CD4-positive, alpha-beta T cell treated with Interleukin-15 for 1 hour (primary cell): ENCODE results near the gene MED23.
"Not testable (repeated sequence)": the region's sequence is repeated elsewhere in the genome, so short reads cannot be mapped to it uniquely, and the experiment has no call there.

Experiments used
- DNase-seq: peaks from one replicate; pipeline ENCODE4 v3.0.0-alpha.2; 2020

The MED23 gene

GRCh38 chr6:131568726-131569125, 59.3 kb downstream of the MED23 start:
- DNase-seq: no peak

- no peak for DNase-seq
Measured at GRCh38 chr6:131565056-131565455, 63.0 kb downstream of the MED23 start.

DNA sequence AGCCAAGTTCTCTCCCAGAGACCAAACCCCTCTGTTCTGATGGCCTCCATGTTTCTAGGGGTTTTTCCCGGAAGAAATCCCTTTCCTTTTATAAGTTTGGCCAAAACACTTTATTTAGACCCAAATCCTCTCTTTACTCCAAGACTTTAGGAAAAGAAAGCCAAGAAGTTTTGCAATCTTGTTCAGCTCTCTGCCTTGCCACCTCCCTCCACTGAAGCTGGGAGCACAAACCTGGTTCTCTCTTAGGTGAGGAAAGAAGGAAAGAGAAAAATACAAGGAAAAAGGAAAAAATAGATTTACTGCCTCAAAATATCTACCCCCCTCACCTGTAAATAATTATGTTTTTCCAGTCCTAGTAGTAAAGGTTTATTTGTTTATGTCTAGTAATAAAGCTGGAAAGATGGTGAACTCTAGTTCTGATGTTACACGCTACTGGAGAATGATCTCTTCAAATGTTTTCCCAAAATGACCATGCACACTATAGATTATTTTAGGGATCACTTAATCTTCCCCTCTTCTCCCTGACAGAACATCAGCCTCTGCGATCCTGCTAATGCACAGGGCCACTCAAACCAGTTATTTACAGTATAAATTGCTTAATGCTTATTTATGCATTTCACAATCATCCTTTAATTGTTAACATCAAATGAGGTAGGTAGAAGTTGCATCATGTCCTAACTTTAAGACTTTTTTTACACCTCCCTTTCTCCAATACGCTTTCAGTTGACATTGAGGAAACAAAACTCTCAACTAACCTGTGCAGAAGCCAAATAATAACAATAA, 65.9 kb downstream of the MED23 start:
- DNase-seq: no peak

DNA sequence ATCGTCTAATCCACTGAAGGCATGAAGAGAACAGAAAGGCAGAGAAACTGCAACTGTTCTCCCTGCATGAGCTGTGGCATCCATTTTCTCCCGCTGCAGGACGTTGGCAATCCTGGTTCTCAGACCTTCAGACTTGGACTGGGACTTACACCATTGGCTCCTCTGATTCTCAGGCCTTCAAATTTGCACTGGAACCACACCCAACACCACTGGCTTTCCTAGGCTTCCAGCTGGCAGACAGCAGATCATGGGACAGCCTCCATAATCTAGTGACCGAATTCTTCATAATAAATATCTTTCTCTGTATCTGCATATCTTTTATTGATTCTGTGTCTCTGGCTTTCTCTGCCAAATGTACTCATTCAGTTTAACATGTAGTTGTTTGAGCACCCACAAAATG, 69.1 kb downstream of the MED23 start:
- no peak for DNase-seq

DNA sequence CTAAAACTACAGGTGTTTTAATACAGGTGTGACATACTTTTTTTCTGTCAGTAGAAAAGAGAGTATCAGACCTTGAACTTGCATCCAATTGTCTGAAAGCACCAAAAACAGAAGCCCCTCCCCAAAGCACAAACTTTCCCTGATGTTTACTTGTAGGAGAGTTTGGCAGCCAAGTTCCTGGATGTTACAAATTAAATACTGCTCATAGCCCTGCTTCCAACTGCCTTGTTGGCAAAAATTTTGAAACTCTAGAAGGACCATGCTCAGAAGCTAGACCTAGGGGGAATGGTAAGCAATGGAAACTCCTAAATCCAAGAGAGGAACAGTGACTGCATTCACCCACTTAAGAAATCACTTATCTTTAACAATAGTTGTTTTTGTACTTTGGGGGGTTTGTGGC, 72.0 kb downstream of the MED23 start:
- no peak for DNase-seq

DNA sequence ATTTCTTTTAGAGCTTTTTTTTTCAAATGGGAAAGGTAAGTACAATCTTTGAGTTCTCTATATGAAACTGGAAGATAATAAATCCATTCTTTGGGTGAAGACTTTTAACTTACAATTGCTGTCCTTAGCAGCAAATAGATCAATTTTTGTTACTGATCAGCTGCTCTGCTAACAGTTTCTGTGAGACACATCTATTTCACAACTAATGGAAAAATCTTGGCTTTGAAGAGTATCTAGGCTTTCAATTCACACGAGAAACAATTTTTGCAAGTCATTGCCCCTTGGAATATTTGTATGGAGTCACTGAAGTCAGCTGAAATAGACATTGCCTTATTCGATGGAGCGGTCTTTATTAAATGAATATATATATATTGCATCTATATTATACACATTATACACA, 75.5 kb downstream of the MED23 start:
- no peak for DNase-seq

DNA sequence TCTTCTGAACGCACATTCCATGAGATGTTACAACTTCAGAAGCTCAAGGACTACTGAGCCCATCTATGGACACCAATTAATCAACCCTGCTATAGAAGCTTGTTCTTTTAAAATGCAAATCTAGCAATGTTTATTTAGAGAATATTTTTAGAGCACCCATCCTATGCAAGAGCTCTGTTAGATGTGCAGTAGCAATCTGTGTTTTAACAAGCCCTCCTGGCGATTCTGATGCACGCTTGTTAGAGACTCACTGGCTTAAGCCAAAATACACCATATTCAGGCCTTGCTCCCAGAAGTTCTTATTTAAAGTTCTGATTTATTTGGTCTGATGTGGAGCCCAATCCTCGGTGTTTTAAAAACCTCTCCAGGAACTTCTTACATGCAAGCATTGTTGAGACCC, 76.1 kb downstream of the MED23 start:
- DNase-seq: no peak

DNA sequence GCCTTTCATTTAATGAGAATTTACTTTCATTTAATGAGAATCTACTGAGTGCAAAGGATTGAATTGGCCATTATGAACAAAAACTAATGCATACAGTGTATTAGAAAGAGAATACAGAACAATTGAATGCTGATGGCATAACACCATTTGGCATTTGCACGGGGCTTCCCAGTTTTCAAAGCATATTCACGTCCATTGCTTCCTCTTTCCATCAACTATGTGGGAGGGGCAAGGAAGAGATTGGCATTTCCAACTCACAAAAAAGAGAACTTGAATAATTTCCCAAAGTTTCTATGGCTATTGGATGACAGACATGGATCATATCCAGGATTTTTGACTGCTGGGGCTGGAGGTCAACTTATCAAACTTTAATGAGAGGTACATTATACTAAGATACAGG, 78.2 kb downstream of the MED23 start:
- DNase-seq: no peak

DNA sequence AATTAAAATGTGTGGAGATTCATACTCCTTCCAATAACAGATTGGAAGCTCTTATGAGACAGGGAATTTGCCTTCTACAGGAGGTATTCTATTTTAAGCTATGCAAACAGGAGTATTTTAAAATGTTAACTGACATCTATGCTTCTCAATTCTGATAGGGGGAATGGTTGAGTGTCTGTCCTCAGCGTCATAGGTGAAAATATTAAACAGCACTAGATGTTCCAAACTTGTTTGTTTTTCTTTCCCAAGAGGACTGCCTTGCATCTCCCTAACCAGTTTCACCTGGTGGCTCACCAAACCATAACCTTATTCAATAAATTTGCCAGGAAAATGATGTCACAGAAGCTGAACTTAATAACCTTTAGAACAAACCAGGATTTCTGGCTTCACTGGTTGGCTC, 79.6 kb downstream of the MED23 start:
- DNase-seq: no peak

DNA sequence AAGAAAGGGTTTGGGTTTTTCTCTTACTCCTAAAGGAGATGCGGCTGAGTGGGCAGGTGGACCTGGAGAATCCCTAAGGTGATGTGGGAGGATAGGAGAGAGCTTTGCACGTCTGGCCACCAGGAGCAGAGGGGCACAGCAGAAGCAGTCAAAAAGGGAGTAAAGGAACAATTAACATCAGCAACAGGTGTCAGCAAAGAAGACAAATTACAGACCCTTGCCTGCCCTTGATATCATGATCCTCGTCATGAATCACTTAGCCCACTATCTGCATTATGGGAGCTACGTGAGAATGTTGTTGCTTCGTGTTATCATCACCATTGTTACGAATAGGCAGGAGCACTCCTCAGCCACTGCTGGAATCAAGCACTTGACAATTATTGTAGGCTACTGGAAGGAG, 80.6 kb downstream of the MED23 start:
- no peak for DNase-seq

DNA sequence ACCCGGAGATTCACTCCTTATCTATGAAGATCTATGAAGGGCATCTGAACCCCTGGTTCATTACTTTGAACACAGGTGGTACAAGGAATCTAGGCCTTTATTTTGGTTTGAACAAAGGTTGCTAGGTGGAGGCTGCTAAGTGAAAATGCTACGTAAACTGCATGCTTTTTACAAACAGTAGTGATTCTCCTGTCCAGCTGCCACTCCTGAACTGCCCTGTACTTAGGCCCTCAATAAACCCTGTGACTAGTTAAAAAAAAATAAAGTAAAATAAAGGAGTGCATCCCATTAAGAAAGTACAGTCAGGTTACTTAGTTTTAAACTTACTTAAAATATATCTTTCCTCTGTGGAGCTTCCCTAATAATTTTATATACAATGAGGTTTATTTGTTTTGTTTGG, 82.7 kb downstream of the MED23 start:
- DNase-seq: no peak

GRCh38 chr6:131538615-131539014, 89.4 kb downstream of the MED23 start:
- DNase-seq: not testable (repeated sequence)

- no peak for DNase-seq
Measured at GRCh38 chr6:131532580-131533039, 95.4 kb downstream of the MED23 start.

DNA sequence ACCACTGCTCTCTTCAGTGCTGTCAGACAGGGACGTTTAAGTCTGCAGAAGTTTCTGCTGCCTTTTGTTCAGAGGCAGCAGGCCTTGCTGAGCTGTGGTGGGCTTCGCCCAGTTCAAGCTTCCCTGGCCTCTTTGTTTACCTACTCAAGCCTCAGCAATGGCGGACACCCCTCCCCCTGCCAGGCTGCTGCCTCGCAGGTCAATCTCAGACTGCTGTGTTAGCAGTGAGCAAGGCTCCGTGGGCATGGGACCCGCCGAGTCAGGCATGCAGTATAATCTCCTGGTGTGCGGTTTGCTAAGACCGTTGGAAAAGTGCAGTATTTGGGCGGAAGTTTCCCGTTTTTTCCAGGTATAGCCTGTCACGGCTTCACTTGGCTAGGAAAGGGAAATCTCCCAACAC, 96.4 kb downstream of the MED23 start:
- DNase-seq: not testable (repeated sequence)

GRCh38 chr6:131530936-131531335, 97.1 kb downstream of the MED23 start:
- not testable (repeated sequence) for DNase-seq

DNA sequence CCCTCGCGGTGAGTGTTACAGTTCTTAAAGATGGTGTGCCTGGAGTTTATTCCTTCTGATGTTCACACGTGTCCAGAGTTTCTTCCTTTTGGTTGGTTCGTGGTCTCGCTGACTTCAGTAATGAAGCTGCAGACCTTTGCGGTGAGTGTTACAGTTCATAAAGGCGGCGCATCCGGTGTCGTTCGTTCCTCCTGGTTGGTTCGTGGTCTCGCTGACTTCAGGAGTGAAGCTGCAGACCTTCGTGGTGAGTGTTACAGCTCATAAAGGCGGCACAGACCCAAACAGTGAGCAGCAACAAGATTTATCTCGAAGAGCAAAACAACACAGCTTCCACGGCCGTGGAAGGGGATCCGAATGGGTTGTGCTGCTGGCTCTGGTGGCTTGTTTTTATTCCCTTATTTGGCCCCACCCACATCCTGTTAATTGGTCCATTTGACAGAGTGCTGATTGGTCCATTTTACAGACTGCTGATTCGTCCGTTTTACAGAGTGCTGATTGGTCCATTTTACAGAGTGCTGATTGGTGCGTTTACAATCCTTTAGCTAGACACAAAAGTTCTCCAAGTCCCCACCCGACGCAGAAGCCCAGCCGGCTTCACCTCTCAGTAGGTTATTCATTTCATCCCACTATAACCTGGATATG, 103.2 kb downstream of the MED23 start:
- peak; percentile 30 for DNase-seq

DNA sequence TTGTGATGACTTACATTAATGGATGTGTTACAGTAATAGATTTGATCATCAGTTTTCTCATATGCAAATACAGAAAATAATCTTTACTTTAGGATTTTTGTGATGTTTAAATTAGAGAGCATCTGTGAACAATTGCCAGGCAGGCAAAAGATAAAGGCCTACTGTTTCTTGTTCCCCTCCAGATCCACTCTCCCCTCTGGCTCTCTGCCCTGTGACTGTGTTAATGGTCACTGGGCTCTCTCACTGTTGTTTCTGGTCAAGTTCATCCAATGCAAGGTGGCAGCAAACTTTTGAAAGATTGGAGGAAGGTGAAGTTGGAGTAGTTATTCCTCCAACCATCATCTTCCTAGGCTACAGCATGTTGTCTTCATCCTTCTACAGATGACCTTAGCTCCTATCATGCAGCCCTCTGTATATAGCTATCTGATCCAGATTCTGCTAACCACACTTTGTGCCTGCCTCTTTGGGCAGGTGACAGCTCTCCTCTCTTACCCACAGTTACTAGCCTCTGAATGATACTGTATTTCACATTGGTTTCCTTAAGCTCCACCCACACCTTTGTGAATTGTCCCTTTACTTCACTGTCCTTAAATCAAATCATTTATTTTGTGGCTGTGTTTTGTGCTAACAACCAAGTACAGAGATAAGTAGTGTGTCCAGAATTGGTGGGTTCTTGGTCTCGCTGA, 103.9 kb downstream of the MED23 start:
- no peak for DNase-seq
